ENCODE results near the gene RTN4IP1. TPM values are rescaled to one million over a fixed set of nuclear protein-coding genes. Genes with fewer than 3 reads are reported as not detected.

RTN4IP1 gene
- total RNA-seq, 2 donors from 2014 or later, result 3.9 to 9.5 TPM

Other genes with a start within 250 kb of the RTN4IP1 start
- 10 to 100 TPM; 10.9 to 18.2 TPM for gene QRSL1, start 80 bp upstream of the RTN4IP1 start, total RNA-seq